HG03558 (cell line): ENCODE measurements around the gene STAT4.
A peak's percentile ranks its signal among the peaks of the same experiment; 100 is the strongest.

Experiments used
- ATAC-seq: cut with Tn5 transposase; IDR thresholded peaks from one replicate; pipeline ENCODE4 v1.9.1; 2021; ENCODE audit warnings: moderate number of reproducible peaks; ENCODE audit not compliant: unreplicated experiment; ENCODE audit errors: extremely low read depth

STAT4 gene

GRCh38 chr2:191020742-191021381 is 129.9 kb downstream of the STAT4 start:
- ATAC-seq: peak; percentile 3

- peak; percentile 53 for ATAC-seq
These were observed 130.5 kb downstream of the STAT4 start for GRCh38 chr2:191020221-191020741.

- no peak for ATAC-seq
These were observed 131.4 kb downstream of the STAT4 start for GRCh38 chr2:191019376-191019775.

GRCh38 chr2:191018643-191019119 is 132.1 kb downstream of the STAT4 start:
- no peak for ATAC-seq

GRCh38 chr2:191018048-191018447 is 132.7 kb downstream of the STAT4 start:
- no peak for ATAC-seq

- ATAC-seq: no peak
These were observed 135.0 kb downstream of the STAT4 start for GRCh38 chr2:191015831-191016230.

- no peak for ATAC-seq
These were observed 135.6 kb downstream of the STAT4 start for GRCh38 chr2:191015239-191015638.

GRCh38 chr2:191014653-191015020 is 136.2 kb downstream of the STAT4 start:
- no peak for ATAC-seq

- peak; percentile 67 for ATAC-seq
These were observed 136.7 kb downstream of the STAT4 start, which contains the start of gene STAT1 for GRCh38 chr2:191013932-191014652. Gene STAT1 (minus strand): TSS chr2:191014171. CDS start chr2:191010003, 4,168 bp downstream.

GRCh38 chr2:191013682-191013931 is 137.2 kb downstream of the STAT4 start:
- no peak for ATAC-seq

- no peak for ATAC-seq
These were observed 137.7 kb downstream of the STAT4 start for GRCh38 chr2:191012845-191013681.

- ATAC-seq: no peak
These were observed 138.4 kb downstream of the STAT4 start for GRCh38 chr2:191012346-191012745.

- ATAC-seq: no peak
These were observed 139.6 kb downstream of the STAT4 start for GRCh38 chr2:191010887-191011885.

GRCh38 chr2:191009541-191010374 is 141.0 kb downstream of the STAT4 start:
- no peak for ATAC-seq

GRCh38 chr2:191008286-191008685 is 142.5 kb downstream of the STAT4 start:
- ATAC-seq: no peak

- no peak for ATAC-seq
These were observed 143.6 kb downstream of the STAT4 start for GRCh38 chr2:191006997-191007783.

- ATAC-seq: no peak
These were observed 144.5 kb downstream of the STAT4 start for GRCh38 chr2:191006297-191006696.
